Stimulated activated naive CD8-positive, alpha-beta T cell treated with anti-CD3 and anti-CD28 coated beads, Interleukin-15, Interleukin-2, amounts not matched to agents 100 ng/mL and 50 ng/mL, for 24 hours (primary cell): ENCODE measurements around the gene RBM6.
"Not testable (repeated sequence)": the region's sequence is repeated elsewhere in the genome, so short reads cannot be mapped to it uniquely, and the experiment has no call there.

ENCODE experiments used
- H3K27ac Mint-ChIP-seq: one replicate; pipeline ENCODE4 v1.8.0; 2021; ENCODE audit warnings: mild to moderate bottlenecking, mixed read lengths
- H3K27me3 Mint-ChIP-seq: one replicate; pipeline ENCODE4 v1.8.0; 2021; ENCODE audit warnings: mixed read lengths
- H3K36me3 Mint-ChIP-seq: one replicate; pipeline ENCODE4 v1.8.0; 2021; ENCODE audit warnings: low read depth, mixed read lengths
- H3K4me1 Mint-ChIP-seq: one replicate; pipeline ENCODE4 v1.8.0; 2021; ENCODE audit warnings: low read depth, mixed read lengths
- H3K4me3 Mint-ChIP-seq: one replicate; pipeline ENCODE4 v1.8.0; 2021; ENCODE audit warnings: mild to moderate bottlenecking, mixed read lengths
- H3K9me3 Mint-ChIP-seq: one replicate; pipeline ENCODE4 v1.8.0; 2021; ENCODE audit warnings: mixed read lengths

RBM6 gene

GRCh38 chr3:49908373-49909199, 31.4 kb upstream of the RBM6 start:
- Mint-ChIP-seq H3K27me3 (no peaks in the 10 kb centered on the region), H3K27ac (no peak overlapping the region), H3K36me3 (peaks cover 4% of the 10 kb centered on the region), H3K9me3 (no peaks in the 10 kb centered on the region), H3K4me1 (peaks cover 25% of the 10 kb centered on the region), H3K4me3 (no peak overlapping the region)

- no peaks in the 10 kb centered on the region for H3K9me3 Mint-ChIP-seq
- H3K4me3 Mint-ChIP-seq = no peak overlapping the region
- no peaks in the 10 kb centered on the region for H3K27me3 Mint-ChIP-seq
- no peak overlapping the region for H3K27ac Mint-ChIP-seq
- peaks cover 4% of the 10 kb centered on the region for H3K36me3 Mint-ChIP-seq
- H3K4me1 Mint-ChIP-seq = peaks cover 12% of the 10 kb centered on the region
These were observed 29.4 kb upstream of the RBM6 start for GRCh38 chr3:49910409-49911123.

GRCh38 chr3:49911124-49911420, 28.9 kb upstream of the RBM6 start:
- Mint-ChIP-seq H3K4me1 (peaks cover 7% of the 10 kb centered on the region), H3K4me3 (no peak overlapping the region), H3K9me3 (no peaks in the 10 kb centered on the region), H3K27me3 (no peaks in the 10 kb centered on the region), H3K36me3 (peaks cover 4% of the 10 kb centered on the region), H3K27ac (no peak overlapping the region)

- Mint-ChIP-seq H3K9me3 (no peaks in the 10 kb centered on the region), H3K27me3 (no peaks in the 10 kb centered on the region), H3K36me3 (peaks cover 4% of the 10 kb centered on the region), H3K4me1 (peaks cover 2% of the 10 kb centered on the region), H3K4me3 (no peak overlapping the region), H3K27ac (no peak overlapping the region)
These were observed 28.3 kb upstream of the RBM6 start for GRCh38 chr3:49911611-49912010.

GRCh38 chr3:49912881-49913281, 27.1 kb upstream of the RBM6 start:
- Mint-ChIP-seq H3K4me1 (no peaks in the 10 kb centered on the region), H3K4me3 (no peak overlapping the region)

GRCh38 chr3:49914906-49915305, 25.0 kb upstream of the RBM6 start:
- H3K27me3 Mint-ChIP-seq = no peaks in the 10 kb centered on the region
- no peaks in the 10 kb centered on the region for H3K9me3 Mint-ChIP-seq
- H3K36me3 Mint-ChIP-seq = peaks cover 4% of the 10 kb centered on the region
- H3K4me3 Mint-ChIP-seq = no peak overlapping the region
- no peak overlapping the region for H3K27ac Mint-ChIP-seq
- H3K4me1 Mint-ChIP-seq = no peaks in the 10 kb centered on the region

More at GRCh38 chr3:49912881-49913281, 27.1 kb upstream of the RBM6 start:
- Mint-ChIP-seq H3K9me3 (no peaks in the 10 kb centered on the region), H3K27ac (no peak overlapping the region), H3K36me3 (peaks cover 4% of the 10 kb centered on the region), H3K27me3 (no peaks in the 10 kb centered on the region)

GRCh38 chr3:49916686-49917085, 23.3 kb upstream of the RBM6 start:
- no peak overlapping the region for H3K4me3 Mint-ChIP-seq
- H3K9me3 Mint-ChIP-seq = no peaks in the 10 kb centered on the region
- H3K4me1 Mint-ChIP-seq = no peaks in the 10 kb centered on the region
- no peaks in the 10 kb centered on the region for H3K36me3 Mint-ChIP-seq
- no peak overlapping the region for H3K27ac Mint-ChIP-seq
- H3K27me3 Mint-ChIP-seq = no peaks in the 10 kb centered on the region

GRCh38 chr3:49917806-49918590, 22.0 kb upstream of the RBM6 start:
- not testable (repeated sequence) for H3K27me3 Mint-ChIP-seq, H3K27ac Mint-ChIP-seq, H3K36me3 Mint-ChIP-seq, H3K4me3 Mint-ChIP-seq, H3K4me1 Mint-ChIP-seq, H3K9me3 Mint-ChIP-seq

- no peak overlapping the region for H3K4me3 Mint-ChIP-seq
- H3K36me3 Mint-ChIP-seq = peaks cover 4% of the 10 kb centered on the region
- H3K27me3 Mint-ChIP-seq = no peaks in the 10 kb centered on the region
- H3K4me1 Mint-ChIP-seq = peaks cover 17% of the 10 kb centered on the region
- no peaks in the 10 kb centered on the region for H3K9me3 Mint-ChIP-seq
- H3K27ac Mint-ChIP-seq = no peak overlapping the region
These were observed 15.3 kb upstream of the RBM6 start for GRCh38 chr3:49924683-49925082.

GRCh38 chr3:49925485-49925884, 14.5 kb upstream of the RBM6 start:
- H3K36me3 Mint-ChIP-seq = peaks cover 4% of the 10 kb centered on the region
- H3K4me3 Mint-ChIP-seq = no peak overlapping the region
- no peaks in the 10 kb centered on the region for H3K27me3 Mint-ChIP-seq

GRCh38 chr3:49926117-49926728, 13.7 kb upstream of the RBM6 start:
- Mint-ChIP-seq H3K9me3 (no peaks in the 10 kb centered on the region), H3K27ac (no peak overlapping the region), H3K4me1 (peaks cover 29% of the 10 kb centered on the region), H3K4me3 (no peak overlapping the region), H3K36me3 (peaks cover 4% of the 10 kb centered on the region), H3K27me3 (no peaks in the 10 kb centered on the region)

More at GRCh38 chr3:49925485-49925884, 14.5 kb upstream of the RBM6 start:
- Mint-ChIP-seq H3K9me3 (no peaks in the 10 kb centered on the region), H3K4me1 (peaks cover 24% of the 10 kb centered on the region), H3K27ac (no peak overlapping the region)

GRCh38 chr3:49927798-49928197, 12.2 kb upstream of the RBM6 start:
- Mint-ChIP-seq H3K4me3 (no peak overlapping the region), H3K27ac (peak overlapping the region; percentile 52), H3K27me3 (no peaks in the 10 kb centered on the region), H3K9me3 (no peaks in the 10 kb centered on the region), H3K4me1 (peaks cover 29% of the 10 kb centered on the region), H3K36me3 (peaks cover 4% of the 10 kb centered on the region)

- Mint-ChIP-seq H3K4me3 (peak overlapping the region; percentile 91), H3K27me3 (no peaks in the 10 kb centered on the region), H3K4me1 (peaks cover 29% of the 10 kb centered on the region), H3K36me3 (peaks cover 4% of the 10 kb centered on the region), H3K27ac (peak overlapping the region; percentile 82), H3K9me3 (no peaks in the 10 kb centered on the region)
These were observed 11.4 kb upstream of the RBM6 start for GRCh38 chr3:49928481-49929017.

- no peaks in the 10 kb centered on the region for H3K9me3 Mint-ChIP-seq
- H3K36me3 Mint-ChIP-seq = no peaks in the 10 kb centered on the region
These were observed 10.4 kb upstream of the RBM6 start, which contains the start of gene MON1A for GRCh38 chr3:49929291-49930167. Gene MON1A, minus strand, starts transcription at chr3:49929811. Its CDS starts 16,465 bp downstream, at chr3:49913346.

More at GRCh38 chr3:49929291-49930167, 10.4 kb upstream of the RBM6 start, which contains the start of gene MON1A:
- Mint-ChIP-seq H3K4me3 (peak within 1 kb of the TSS; percentile 91), H3K4me1 (peaks cover 29% of the 10 kb centered on the region), H3K27me3 (no peaks in the 10 kb centered on the region), H3K27ac (peak within 1 kb of the TSS; percentile 85)
